Measurements from ENCODE around the gene MESP1.

MESP1 gene

GRCh38 chr15:89781891-89782618, 31.0 kb upstream of the MESP1 start:
- no peaks in the 10 kb centered on the region for H3K27me3 ChIP-seq (ENCODE audit: control insufficient read depth in 1 of 2, insufficient read depth in 2 of 2, low read length in 2 of 2)
- no peak overlapping the region for H3K27ac ChIP-seq (ENCODE audit: low read depth, low read length)
- no peak overlapping the region for H3K4me3 ChIP-seq (ENCODE audit: low read depth in 1 of 2, low read length in 2 of 2)
- peaks cover 45 to 51% of the 10 kb centered on the region in 2 donors for H3K4me1 ChIP-seq (ENCODE audit: control insufficient read depth in 1 of 2, insufficient read depth in 2 of 2, low read length in 2 of 2)
- H3K9ac ChIP-seq (ENCODE audit: low read depth in 1 of 2, low read length in 2 of 2), result no peak overlapping the region
- no peaks in the 10 kb centered on the region for H3K9me3 ChIP-seq (ENCODE audit: control insufficient read depth in 1 of 2, low read length in 2 of 2)
- H3K36me3 ChIP-seq (ENCODE audit: control insufficient read depth in 1 of 2, insufficient read depth in 2 of 2, low read length in 2 of 2), result peaks cover 11 to 13% of the 10 kb centered on the region in 2 donors

GRCh38 chr15:89781055-89781454, 30.0 kb upstream of the MESP1 start:
- peaks cover 44 to 49% of the 10 kb centered on the region in 2 donors for H3K4me1 ChIP-seq (ENCODE audit: control insufficient read depth in 1 of 2, insufficient read depth in 2 of 2, low read length in 2 of 2)
- peak overlapping the region in 1 of 2 donors; percentile 28 for H3K9ac ChIP-seq (ENCODE audit: low read depth in 1 of 2, low read length in 2 of 2)
- peaks cover 7 to 9% of the 10 kb centered on the region in 2 donors for H3K36me3 ChIP-seq (ENCODE audit: control insufficient read depth in 1 of 2, insufficient read depth in 2 of 2, low read length in 2 of 2)
- H3K9me3 ChIP-seq (ENCODE audit: control insufficient read depth in 1 of 2, low read length in 2 of 2), result no peaks in the 10 kb centered on the region
- no peak overlapping the region for H3K4me3 ChIP-seq (ENCODE audit: low read depth in 1 of 2, low read length in 2 of 2)
- no peak overlapping the region for H3K27ac ChIP-seq (ENCODE audit: low read depth, low read length)
- no peaks in the 10 kb centered on the region for H3K27me3 ChIP-seq (ENCODE audit: control insufficient read depth in 1 of 2, insufficient read depth in 2 of 2, low read length in 2 of 2)

GRCh38 chr15:89780601-89781000, 29.6 kb upstream of the MESP1 start:
- Histone ChIP-seq H3K9ac (ENCODE audit: low read depth in 1 of 2, low read length in 2 of 2) (peak overlapping the region in 1 of 2 donors; percentile 28), H3K4me1 (ENCODE audit: control insufficient read depth in 1 of 2, insufficient read depth in 2 of 2, low read length in 2 of 2) (peaks cover 39 to 50% of the 10 kb centered on the region in 2 donors), H3K36me3 (ENCODE audit: control insufficient read depth in 1 of 2, insufficient read depth in 2 of 2, low read length in 2 of 2) (peaks cover 7 to 9% of the 10 kb centered on the region in 2 donors), H3K9me3 (ENCODE audit: control insufficient read depth in 1 of 2, low read length in 2 of 2) (no peaks in the 10 kb centered on the region), H3K27ac (ENCODE audit: low read depth, low read length) (no peak overlapping the region), H3K27me3 (ENCODE audit: control insufficient read depth in 1 of 2, insufficient read depth in 2 of 2, low read length in 2 of 2) (no peaks in the 10 kb centered on the region), H3K4me3 (ENCODE audit: low read depth in 1 of 2, low read length in 2 of 2) (no peak overlapping the region)

GRCh38 chr15:89778861-89779260, 27.8 kb upstream of the MESP1 start:
- Histone ChIP-seq H3K36me3 (ENCODE audit: control insufficient read depth in 1 of 2, insufficient read depth in 2 of 2, low read length in 2 of 2) (no peaks in the 10 kb centered on the region), H3K4me1 (ENCODE audit: control insufficient read depth in 1 of 2, insufficient read depth in 2 of 2, low read length in 2 of 2) (peaks cover 22 to 38% of the 10 kb centered on the region in 2 donors), H3K27ac (ENCODE audit: low read depth, low read length) (no peak overlapping the region), H3K4me3 (ENCODE audit: low read depth in 1 of 2, low read length in 2 of 2) (no peak overlapping the region), H3K9me3 (ENCODE audit: control insufficient read depth in 1 of 2, low read length in 2 of 2) (no peaks in the 10 kb centered on the region), H3K27me3 (ENCODE audit: control insufficient read depth in 1 of 2, insufficient read depth in 2 of 2, low read length in 2 of 2) (no peaks in the 10 kb centered on the region), H3K9ac (ENCODE audit: low read depth in 1 of 2, low read length in 2 of 2) (no peak overlapping the region)

GRCh38 chr15:89777782-89778380, 26.8 kb upstream of the MESP1 start:
- Histone ChIP-seq H3K4me1 (ENCODE audit: control insufficient read depth in 1 of 2, insufficient read depth in 2 of 2, low read length in 2 of 2) (peaks cover 16 to 30% of the 10 kb centered on the region in 2 donors), H3K9me3 (ENCODE audit: control insufficient read depth in 1 of 2, low read length in 2 of 2) (no peaks in the 10 kb centered on the region), H3K27ac (ENCODE audit: low read depth, low read length) (no peak overlapping the region), H3K27me3 (ENCODE audit: control insufficient read depth in 1 of 2, insufficient read depth in 2 of 2, low read length in 2 of 2) (no peaks in the 10 kb centered on the region), H3K4me3 (ENCODE audit: low read depth in 1 of 2, low read length in 2 of 2) (no peak overlapping the region), H3K36me3 (ENCODE audit: control insufficient read depth in 1 of 2, insufficient read depth in 2 of 2, low read length in 2 of 2) (no peaks in the 10 kb centered on the region), H3K9ac (ENCODE audit: low read depth in 1 of 2, low read length in 2 of 2) (no peak overlapping the region)

GRCh38 chr15:89777073-89777751, 26.2 kb upstream of the MESP1 start:
- peak overlapping the region in 1 of 2 donors; percentile 54 for H3K4me3 ChIP-seq (ENCODE audit: low read depth in 1 of 2, low read length in 2 of 2)

GRCh38 chr15:89776274-89777072, 25.4 kb upstream of the MESP1 start, which contains the start of gene MESP2:
MESP2 (plus strand) TSS chr15:89776332; CDS start chr15:89776358, 26 bp downstream.
- Histone ChIP-seq H3K36me3 (ENCODE audit: control insufficient read depth in 1 of 2, insufficient read depth in 2 of 2, low read length in 2 of 2) (no peaks in the 10 kb centered on the region), H3K4me1 (ENCODE audit: control insufficient read depth in 1 of 2, insufficient read depth in 2 of 2, low read length in 2 of 2) (peaks cover 8 to 20% of the 10 kb centered on the region in 2 donors), H3K27me3 (ENCODE audit: control insufficient read depth in 1 of 2, insufficient read depth in 2 of 2, low read length in 2 of 2) (no peaks in the 10 kb centered on the region), H3K4me3 (ENCODE audit: low read depth in 1 of 2, low read length in 2 of 2) (peak within 1 kb of the TSS; percentile 43 to 54), H3K9ac (ENCODE audit: low read depth in 1 of 2, low read length in 2 of 2) (peak within 1 kb of the TSS in 1 of 2 donors; percentile 43), H3K9me3 (ENCODE audit: control insufficient read depth in 1 of 2, low read length in 2 of 2) (no peaks in the 10 kb centered on the region), H3K27ac (ENCODE audit: low read depth, low read length) (no peak within 1 kb of the TSS)

More at GRCh38 chr15:89777073-89777751, 26.2 kb upstream of the MESP1 start:
- H3K27ac ChIP-seq (ENCODE audit: low read depth, low read length), result no peak overlapping the region
- H3K36me3 ChIP-seq (ENCODE audit: control insufficient read depth in 1 of 2, insufficient read depth in 2 of 2, low read length in 2 of 2), result no peaks in the 10 kb centered on the region
- H3K27me3 ChIP-seq (ENCODE audit: control insufficient read depth in 1 of 2, insufficient read depth in 2 of 2, low read length in 2 of 2), result no peaks in the 10 kb centered on the region
- peaks cover 15 to 26% of the 10 kb centered on the region in 2 donors for H3K4me1 ChIP-seq (ENCODE audit: control insufficient read depth in 1 of 2, insufficient read depth in 2 of 2, low read length in 2 of 2)
- H3K9ac ChIP-seq (ENCODE audit: low read depth in 1 of 2, low read length in 2 of 2), result no peak overlapping the region
- no peaks in the 10 kb centered on the region for H3K9me3 ChIP-seq (ENCODE audit: control insufficient read depth in 1 of 2, low read length in 2 of 2)

- peak overlapping the region in 1 of 2 donors; percentile 43 for H3K9ac ChIP-seq (ENCODE audit: low read depth in 1 of 2, low read length in 2 of 2)
- H3K4me3 ChIP-seq (ENCODE audit: low read depth in 1 of 2, low read length in 2 of 2), result peak overlapping the region; percentile 43 to 54
- no peak overlapping the region for H3K27ac ChIP-seq (ENCODE audit: low read depth, low read length)
These were observed 24.8 kb upstream of the MESP1 start for GRCh38 chr15:89775815-89776214.

GRCh38 chr15:89774492-89774891, 23.4 kb upstream of the MESP1 start:
- Histone ChIP-seq H3K4me1 (ENCODE audit: control insufficient read depth in 1 of 2, insufficient read depth in 2 of 2, low read length in 2 of 2) (peaks cover 0 to 9% of the 10 kb centered on the region in 2 donors), H3K36me3 (ENCODE audit: control insufficient read depth in 1 of 2, insufficient read depth in 2 of 2, low read length in 2 of 2) (no peaks in the 10 kb centered on the region), H3K9ac (ENCODE audit: low read depth in 1 of 2, low read length in 2 of 2) (no peak overlapping the region), H3K4me3 (ENCODE audit: low read depth in 1 of 2, low read length in 2 of 2) (no peak overlapping the region), H3K27ac (ENCODE audit: low read depth, low read length) (no peak overlapping the region), H3K9me3 (ENCODE audit: control insufficient read depth in 1 of 2, low read length in 2 of 2) (no peaks in the 10 kb centered on the region), H3K27me3 (ENCODE audit: control insufficient read depth in 1 of 2, insufficient read depth in 2 of 2, low read length in 2 of 2) (no peaks in the 10 kb centered on the region)

More at GRCh38 chr15:89775815-89776214, 24.8 kb upstream of the MESP1 start:
- no peaks in the 10 kb centered on the region for H3K27me3 ChIP-seq (ENCODE audit: control insufficient read depth in 1 of 2, insufficient read depth in 2 of 2, low read length in 2 of 2)
- H3K36me3 ChIP-seq (ENCODE audit: control insufficient read depth in 1 of 2, insufficient read depth in 2 of 2, low read length in 2 of 2), result no peaks in the 10 kb centered on the region
- H3K9me3 ChIP-seq (ENCODE audit: control insufficient read depth in 1 of 2, low read length in 2 of 2), result no peaks in the 10 kb centered on the region
- peaks cover 2 to 13% of the 10 kb centered on the region in 2 donors for H3K4me1 ChIP-seq (ENCODE audit: control insufficient read depth in 1 of 2, insufficient read depth in 2 of 2, low read length in 2 of 2)
